CD4-positive, alpha-beta T cell treated with Interleukin-1 beta for 1 hour (primary cell): Measurements from ENCODE around the gene SLC23A1.
"Not testable (repeated sequence)": the region's sequence is repeated elsewhere in the genome, so short reads cannot be mapped to it uniquely, and the experiment has no call there.

Experiments
- DNase-seq, 2 donors: peaks; one replicate each; pipeline ENCODE4 v3.0.0-alpha.2; 2020 to 2022

Gene SLC23A1

DNA sequence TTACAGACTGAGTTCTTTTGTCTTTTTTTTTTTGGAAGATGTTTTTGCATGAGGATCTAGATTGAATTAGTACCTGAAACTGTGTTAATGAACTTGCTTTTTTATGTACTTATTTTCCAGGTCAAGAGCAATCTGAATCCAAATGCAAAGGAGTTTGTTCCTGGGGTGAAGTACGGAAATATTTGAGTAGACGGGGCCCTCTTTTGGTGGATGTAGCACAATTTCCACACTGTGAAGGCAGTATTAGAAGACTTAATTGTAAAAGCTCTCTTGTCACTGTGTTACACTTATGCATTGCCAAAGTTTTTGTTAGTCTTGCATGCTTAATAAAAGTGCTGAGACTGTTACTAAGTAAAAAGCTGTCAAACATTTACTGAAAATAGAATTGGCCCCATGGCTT is 14.5 kb downstream of the SLC23A1 start:
- DNase-seq: no peak

DNA sequence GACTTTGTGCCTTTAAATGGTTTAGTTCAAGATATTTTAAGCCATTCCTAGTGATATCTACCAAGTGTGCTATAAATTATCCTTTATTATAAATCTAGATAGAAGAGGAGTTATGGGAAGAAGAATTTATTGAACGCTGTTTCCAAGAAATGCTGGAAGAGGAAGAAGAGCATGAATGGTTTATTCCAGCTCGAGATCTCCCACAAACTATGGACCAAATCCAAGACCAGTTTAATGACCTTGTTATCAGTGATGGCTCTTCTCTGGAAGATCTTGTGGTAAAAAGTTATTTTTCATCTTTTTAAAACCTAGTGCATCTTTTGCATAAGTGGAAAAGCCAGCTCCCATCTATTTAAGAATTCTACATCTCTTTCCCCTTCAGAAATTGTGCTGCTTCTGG is 18.6 kb downstream of the SLC23A1 start:
- no peak for DNase-seq

DNA sequence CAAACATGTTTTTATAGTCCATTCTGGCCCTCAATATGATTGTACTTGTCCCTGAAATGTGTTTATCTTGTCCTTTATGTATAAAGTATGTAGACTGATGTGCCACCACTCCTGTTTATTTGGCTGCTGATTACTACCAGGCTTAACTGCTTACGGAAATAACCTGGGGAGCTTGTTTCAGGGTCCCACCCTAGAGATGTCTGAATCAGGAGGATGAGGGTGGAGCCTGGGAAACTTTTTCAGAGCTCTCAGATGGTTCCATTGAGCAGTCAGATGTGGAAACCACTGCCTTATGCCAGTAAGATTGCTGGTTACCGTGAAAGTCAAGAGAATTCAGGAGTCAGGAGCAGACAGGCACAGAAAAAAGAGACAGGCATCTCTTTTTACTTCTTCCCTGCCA is 19.2 kb downstream of the SLC23A1 start:
- DNase-seq: no peak

DNA sequence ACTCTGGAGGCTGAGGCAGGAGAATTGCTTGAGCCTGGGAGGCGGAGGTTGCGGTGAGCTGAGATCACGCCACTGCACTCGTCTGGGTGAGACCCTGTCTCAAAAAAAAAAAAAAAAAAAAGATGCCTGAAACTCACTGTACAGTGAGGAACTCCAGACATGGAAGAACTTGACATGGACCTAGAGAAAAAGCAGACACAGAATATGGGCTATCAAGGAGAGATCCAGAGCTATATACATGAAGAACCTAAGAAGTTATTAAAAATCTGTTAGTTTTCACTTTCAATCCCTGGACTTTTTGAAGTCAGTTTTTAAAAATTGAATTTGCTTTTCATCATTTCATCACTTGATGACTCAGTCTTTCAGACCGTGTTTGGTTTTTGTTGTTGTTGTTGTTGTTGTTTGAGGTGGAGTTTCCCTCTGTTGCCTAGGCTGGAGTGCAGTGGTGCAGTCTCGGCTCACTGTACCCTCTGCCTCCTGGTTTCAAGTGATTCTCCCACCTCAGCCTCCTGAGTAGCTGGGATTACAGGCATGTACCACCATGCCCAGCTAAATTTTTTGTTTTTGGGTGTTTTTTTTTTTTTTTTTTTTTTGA is 21.2 kb downstream of the SLC23A1 start:
- DNase-seq: no peak

DNA sequence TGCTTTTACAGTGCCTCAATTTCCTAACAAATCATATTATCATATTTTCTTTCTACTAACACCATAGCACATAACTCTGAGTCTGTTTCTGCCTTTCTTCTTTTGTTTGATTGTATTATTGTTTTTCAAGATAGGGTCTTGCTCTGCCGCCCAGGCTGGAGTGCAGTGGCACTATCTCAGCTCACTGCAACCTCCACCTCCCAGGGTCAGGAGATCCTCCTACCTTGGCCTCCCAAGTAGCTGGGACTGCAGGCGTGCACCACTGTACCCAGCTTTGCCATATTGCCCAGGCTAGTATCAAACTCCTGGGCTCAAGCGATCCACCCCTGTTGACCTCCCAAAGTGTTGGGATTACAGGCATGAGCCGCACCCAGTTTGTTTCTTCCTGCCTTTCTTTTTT is 22.7 kb downstream of the SLC23A1 start:
- no peak for DNase-seq

DNA sequence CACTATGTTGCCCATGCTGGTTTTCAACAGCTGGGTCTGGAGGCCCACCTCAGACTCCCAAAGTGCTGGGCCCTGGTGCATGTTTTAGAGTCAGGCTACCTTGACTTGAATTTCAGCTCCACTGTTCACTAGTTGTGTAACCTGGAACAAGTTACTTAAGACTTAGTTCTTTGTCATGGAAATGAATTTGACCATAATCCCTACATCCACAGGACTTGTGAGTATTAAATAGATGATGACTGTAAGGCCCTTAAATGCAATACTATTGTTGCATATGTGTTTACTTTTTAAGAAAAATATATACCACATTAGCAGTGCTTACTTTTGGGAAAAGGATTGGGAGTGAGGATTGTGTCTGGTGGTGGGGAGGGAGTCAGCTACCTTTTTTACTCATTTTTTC is 25.0 kb downstream of the SLC23A1 start:
- no peak for DNase-seq

DNA sequence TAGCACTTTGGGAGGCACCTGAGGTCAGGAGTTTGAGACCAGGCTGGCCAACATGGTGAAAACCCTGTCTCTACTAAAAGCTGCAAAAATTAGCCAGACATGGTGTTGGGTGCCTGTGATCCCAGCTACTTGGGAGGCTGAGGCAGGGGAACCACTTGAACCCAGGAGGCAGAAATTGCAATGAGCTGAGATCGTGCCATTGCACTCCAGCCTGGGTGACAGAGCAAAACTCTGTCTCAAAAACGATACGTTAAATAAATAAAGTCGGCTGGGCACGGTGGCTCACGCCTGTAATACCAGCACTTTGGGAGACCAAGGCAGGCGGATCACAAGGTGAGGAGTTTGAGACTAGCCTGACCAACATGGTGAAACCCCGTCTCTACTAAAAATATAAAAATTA is 27.2 kb downstream of the SLC23A1 start:
- not testable (repeated sequence) for DNase-seq

DNA sequence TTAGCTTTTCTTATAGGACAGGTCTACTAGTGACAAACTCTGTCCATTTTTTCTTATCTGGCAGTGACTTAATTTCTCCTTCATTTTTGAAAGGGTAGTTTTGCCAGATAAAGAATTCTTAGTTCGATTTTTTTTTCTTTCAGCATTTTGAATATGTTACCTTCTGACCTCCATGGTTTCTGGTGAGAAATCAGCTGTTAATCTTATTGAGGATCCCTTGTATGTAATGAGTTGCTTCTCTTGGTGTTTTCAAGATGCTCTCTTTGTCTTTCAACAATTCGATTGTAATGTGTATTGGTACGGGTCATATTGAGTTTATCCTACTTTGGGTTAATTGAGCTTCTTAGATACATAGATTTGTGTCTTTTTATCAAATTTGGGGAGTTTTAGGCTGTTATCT is 28.9 kb downstream of the SLC23A1 start:
- no peak for DNase-seq

DNA sequence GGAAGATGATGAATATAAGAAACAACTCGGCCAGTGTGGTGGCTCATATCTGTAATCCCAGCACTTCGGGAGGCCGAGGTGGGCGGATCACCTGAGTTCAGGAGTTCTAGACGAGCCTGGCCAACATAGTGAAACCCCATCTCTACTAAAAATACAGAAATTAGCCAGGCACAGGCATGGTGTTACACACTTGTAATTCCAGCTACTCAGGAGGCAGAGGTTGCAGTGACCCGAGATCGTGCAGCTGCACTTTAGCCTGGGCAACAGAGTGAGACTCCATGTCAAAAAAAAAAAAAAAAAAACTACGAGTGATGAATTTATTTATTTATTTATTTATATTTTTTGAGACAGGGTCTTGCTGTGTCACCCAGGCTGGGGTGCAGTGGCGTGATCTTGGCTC is 35.2 kb downstream of the SLC23A1 start:
- not testable (repeated sequence) for DNase-seq

DNA sequence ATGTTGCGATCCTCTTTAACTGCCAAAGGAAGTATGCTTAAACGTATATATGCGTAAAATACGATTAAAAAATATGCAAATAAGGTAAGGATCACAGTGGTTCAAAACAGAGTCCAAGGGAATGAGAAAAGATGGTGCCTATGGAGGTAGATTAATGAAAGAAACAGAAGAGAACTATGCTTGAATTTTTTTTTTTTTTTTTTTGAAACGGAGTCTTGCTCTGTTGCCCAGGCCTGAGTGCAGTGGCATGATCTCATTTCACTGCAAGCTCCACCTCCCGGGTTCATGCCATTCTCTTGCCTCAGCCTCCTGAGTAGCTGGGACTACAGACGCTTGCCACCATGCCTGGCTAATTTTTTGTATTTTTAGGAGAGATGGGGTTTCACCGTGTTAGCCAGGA is 37.7 kb downstream of the SLC23A1 start:
- not testable (repeated sequence) for DNase-seq

DNA sequence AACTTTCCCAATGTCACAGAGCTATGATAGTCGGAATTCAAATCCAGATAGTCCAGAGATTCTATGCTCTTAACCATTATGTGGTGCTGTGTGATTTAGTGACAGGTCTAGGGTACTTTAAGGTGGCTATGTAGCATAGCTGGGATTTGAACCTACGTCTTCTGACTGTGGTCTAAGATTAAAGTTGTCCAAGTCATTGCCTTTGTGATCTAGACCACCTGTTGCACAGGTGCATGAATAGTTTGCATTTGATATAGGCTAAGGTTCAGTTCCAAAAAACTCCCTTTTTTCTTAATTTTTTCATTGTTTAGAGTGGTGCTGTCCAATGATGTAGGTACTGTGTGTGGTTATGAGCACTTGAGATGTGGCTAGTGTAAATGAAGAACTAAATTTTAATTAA is 38.9 kb downstream of the SLC23A1 start:
- DNase-seq: no peak

DNA sequence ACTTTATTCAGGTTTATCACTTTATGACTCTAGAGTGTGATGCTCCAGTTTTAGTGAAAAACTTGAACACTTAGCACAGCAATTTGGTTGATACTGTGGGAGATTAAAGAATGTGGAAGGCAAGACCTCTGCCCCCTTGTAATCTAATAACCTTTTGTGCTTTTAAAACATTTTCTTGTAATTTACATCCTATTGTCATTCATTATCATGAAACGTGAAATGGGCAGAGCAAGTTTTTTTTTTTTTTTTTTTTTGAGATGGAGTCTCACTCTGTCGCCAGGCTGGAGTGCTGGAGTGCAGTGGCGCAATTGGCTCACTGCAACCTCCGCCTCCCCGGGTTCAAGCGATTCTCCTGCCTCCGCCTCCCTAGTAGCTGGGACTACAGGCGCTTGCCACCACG is 39.6 kb downstream of the SLC23A1 start:
- no peak for DNase-seq

DNA sequence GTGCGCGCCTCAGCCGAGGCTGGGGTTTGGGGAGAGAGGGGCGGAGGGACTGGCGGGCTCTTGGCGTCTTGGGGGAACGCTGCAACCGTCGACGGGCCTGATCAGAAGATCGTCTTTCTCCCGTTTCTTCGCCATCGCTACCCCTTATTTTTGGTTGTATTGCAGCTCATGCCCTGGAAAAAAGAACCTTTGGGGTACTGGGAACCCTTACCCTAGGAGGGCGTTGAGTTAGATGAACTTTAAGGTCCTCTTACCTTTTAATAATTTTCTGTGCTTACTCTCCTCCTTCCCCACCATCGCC is 40.7 kb downstream of the SLC23A1 start:
- peak in 1 of 2 donors; percentile 89 for DNase-seq

DNA sequence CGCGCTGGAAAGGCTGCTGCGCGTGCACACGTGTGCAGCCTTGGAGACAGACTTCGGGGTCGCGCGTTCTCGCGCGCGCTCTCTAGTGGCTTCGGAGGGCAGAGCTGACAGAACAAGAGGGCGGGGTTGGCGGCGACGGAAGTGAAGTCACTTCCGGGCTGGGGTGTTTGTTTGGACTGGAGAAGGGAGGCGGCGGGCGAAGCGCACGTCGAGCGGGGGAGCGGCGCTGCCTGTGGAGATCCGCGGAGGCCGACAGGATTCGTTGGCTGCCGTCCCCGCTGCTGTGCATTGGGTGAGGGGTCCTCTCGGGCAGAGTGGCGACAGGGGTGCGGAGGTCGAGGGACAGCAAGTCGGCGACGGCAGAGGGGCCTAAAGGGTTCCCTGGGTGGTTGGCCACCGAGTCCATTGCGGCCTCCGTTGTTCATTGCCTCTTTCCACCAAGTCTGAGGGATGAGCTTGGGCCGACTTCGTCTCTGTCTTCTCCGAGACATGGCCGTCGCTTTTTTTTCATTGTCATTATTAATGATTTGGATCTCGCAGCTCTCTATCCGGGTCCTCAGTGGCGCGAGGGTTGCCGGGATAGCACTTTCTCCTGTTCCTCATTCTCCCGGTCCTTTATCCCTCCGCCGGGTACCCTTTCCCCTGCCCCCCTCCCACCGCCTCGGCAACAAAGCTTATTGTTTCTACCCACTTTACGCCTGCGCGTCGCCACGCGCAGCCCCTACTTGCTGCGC is 41.2 kb downstream of the SLC23A1 start, which contains the start of gene PAIP2:
Gene PAIP2 (plus strand): TSS at position 166 of the 734 bp plus-strand sequence. CDS start 21,931 bp downstream, outside the sequence.
- peak; percentile 98 for DNase-seq

DNA sequence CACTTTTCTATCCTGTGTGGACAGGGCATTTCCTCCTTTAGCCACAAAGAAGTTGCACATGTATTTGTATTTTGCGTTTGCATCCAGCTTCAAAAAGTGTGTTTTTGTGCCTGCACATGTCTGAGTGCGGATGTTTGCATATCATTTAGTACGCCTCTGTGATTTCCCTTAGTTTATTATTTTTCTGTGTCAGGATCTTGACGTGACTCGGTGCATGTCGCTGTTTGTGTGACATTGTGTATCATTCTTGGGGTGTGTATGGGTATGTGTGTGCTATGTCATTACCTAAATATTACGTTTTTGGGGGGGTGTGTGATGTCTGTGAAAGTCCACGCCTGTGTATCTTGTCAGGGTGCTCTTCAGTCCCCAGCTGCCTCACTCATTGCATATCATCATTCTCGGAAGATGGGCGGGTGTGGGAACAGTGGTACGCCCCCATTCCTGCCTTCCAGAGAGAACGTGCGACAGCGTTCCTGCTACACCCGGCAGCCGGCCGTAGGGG is 41.9 kb downstream of the SLC23A1 start:
- no peak for DNase-seq

DNA sequence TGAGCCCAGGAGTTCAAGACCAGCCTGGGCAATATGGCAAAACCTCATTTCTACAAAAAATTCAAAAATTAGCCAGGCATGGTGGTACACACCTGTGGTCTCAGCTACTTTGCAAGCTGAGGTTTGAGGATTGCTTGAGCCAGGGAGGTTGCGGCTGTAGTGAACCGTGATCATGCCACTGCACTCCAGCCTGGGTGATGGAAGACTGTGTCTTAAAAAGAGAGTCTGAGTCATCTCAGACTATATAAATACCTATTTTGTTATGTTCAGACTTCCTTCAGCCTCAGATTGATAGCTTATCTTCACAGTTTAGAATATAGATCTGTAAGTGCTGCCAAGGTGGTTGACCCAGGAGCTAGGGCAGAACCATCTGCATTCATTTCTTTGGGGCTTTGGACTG is 43.0 kb downstream of the SLC23A1 start:
- DNase-seq: no peak

DNA sequence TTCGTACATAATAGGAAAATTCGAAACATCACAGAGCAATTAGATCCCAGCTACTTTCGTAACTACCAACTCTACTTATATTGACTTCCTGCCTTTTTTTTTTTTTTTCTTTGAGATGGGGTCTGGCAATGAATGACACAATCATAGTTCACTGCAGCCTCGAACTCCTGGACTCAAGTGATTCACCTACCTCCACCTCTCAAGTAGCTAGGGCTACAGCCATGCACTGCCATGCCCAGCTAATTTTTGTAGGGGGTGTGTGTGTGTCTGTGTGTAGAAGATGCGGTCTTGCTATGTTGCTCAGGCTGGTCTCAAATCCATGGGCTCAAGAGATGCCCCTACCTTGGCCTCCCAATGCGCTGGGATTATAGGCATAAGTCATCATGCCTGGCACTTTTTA is 47.3 kb downstream of the SLC23A1 start:
- no peak for DNase-seq
